Activated T-cell treated with anti-CD3 and anti-CD28 coated beads for 1 hour (primary cell): Measurements from ENCODE around the gene EMILIN3.
"Not testable (repeated sequence)": the region's sequence is repeated elsewhere in the genome, so short reads cannot be mapped to it uniquely, and the experiment has no call there.

Experiments
- DNase-seq: peaks from one replicate; pipeline ENCODE4 v3.0.0-alpha.2; 2020; ENCODE audit warnings: low read depth

EMILIN3 gene

DNA sequence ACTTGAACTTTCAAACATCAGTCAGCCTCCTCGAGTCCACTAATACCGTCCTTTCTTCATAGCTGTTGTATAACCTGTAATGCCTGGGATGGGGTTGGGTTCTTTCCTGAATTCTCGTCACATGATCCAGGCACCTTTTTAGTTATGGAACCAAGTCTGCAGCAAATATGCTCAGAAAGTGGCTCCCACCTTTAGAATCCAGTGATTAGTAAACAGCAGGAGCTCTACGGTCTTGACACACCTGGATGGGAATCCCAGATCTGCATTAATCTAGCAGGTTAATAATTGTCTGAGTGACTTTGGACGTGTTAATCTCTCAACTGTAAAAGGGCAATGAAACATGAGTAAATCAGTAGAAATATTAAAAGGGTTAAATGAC is 48.4 kb downstream of the EMILIN3 start:
- no peak for DNase-seq

DNA sequence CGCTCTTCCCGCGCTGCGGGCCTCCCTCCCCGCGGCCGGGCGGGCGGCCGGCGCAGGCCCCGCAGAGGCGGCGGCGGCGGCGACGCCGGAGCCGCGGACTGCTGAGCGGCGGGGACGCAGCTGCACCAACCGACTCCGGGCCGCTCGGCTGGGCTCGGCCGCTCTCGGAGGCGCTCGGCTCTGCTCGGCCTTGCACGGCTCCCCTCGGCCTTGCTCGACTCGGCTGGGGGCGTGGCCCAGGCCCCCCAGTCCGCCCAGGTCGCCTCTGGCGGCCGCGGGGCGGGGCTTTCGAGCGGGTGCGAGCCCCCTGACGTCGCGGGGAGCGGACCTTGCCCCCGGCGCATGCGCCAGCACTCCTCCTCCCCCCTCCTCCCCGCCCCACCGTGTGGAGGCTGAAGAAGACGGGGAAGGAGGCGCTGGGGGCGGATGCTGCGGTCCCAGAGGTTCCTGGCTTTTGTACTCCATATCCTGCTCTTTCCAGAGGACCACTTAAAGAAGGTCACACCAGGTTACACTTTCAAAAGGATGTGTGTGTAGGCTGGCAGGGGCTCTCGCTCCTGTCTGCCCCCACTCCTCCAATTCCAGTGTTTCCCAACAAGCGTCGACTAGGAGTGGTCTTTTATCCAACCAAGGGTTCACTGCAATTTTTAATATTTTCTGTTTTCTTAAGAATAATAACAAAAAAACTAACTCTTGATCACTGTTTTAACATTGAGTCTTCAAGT is 48.9 kb downstream of the EMILIN3 start, which contains the start of gene ZHX3:
Gene ZHX3, minus strand, starts transcription at position 186 of the 725 bp plus-strand sequence. CDS start 112,815 bp downstream, outside the sequence.
- DNase-seq: peak; percentile 93

DNA sequence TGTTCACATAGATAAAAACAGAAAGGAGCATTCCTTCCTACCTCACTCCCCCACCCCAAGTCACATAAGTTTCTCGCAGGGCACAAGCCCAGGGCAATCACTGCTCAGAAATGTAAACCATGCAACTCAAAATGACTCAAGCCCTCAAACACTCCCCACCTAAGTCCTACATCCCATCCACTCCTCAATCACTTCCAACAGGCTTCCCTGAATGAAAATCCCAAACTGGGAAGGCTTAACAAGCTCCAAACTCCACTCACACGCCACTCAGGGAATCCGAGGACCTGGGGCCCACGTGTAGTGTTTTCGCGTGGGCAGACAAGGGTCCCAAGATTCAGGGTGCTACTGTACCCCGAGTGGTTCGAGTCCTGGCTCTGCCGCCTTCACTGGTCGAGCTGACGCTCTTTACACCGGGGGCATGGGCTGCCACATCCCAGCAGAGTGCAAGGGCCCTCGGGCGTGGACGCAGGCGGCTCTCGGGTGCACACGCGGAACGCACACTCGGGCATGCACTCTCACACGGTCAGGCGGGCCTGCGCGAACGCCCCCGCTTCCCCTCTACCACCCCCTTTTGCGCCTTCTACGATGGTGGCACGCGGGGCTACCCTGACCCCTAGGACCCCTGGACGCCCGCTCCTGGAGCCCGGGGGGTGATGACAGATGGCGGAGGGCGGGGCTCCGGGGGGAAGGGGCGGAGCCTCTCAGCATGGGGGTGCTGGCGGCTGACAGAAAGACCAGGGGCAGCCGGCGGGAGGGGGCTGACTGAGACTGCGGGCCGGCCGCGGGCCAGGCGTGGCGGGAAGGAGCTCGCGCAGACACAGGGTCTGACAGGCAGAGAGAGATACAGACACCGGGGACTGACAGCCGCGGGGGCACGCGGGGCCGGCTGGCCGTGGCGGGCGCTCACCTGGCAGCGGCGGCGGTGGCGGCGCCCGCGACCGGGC is 49.7 kb downstream of the EMILIN3 start:
- DNase-seq: peak; percentile 72

DNA sequence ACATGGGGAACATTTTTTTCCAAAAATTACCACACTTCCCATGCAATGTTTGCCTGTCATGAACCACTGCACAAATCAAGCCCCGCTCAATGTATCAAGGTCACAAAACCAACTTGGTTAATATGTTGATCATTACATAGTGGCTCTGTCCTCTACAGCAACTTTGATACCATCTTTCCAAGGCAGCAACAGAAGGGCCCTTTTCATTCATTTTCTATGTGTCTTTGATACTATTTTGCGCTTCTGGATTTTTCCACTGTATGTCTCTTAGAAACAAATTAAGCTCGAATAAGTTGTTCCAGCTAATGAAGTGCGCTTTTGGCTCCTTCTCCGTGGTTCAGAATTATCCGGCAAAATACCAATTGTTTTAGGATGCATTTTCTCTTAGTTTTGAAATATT is 50.6 kb downstream of the EMILIN3 start:
- DNase-seq: no peak

DNA sequence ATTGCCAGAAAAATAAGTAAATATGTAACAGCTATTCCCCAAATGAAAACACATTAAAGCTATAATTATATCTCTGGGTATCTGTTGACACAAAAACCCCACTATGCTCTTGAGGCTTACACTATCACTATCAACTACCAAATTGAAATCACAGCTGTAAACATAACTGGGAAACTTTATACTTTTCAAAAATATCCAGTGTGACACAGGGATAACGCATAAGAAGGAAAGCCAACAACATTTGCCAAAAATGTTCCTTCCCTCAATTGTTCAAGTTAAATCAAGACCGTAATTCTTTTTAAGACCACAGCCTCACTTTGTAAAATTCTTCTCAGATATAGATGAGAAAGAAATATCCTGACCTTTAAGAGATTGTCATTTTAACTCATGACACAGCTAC is 52.2 kb downstream of the EMILIN3 start:
- no peak for DNase-seq

DNA sequence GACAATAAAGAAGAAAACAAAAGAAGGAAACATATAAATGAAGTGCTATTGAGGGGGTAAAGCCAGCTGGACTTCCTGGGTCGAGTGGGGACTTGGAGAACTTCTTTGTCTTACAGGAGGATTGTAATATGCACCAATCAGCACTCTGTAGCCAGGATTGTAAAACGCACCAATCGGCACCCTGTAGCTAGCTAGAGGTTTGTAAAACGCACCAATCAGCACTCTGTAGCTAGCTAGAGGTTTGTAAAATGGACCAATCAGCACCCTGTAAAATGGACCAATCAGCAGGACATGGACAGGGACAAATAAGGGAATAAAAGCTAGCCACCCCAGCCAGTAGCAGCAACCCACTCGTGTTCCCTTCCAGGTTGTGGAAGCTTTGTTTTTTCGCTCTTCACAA is 54.6 kb downstream of the EMILIN3 start:
- not testable (repeated sequence) for DNase-seq
